ENCODE data around the gene HSPA1A. TPM values are rescaled to one million over a fixed set of nuclear protein-coding genes. Genes with fewer than 3 reads are reported as not detected.
"Not testable (repeated sequence)": the region's sequence is repeated elsewhere in the genome, so short reads cannot be mapped to it uniquely, and the experiment has no call there.

Gene HSPA1A
- total RNA-seq, 1 experiment from 2014 or later, result 77.3 TPM

GRCh38 chr6:31817929-31818511 lies 2.7 kb downstream of the HSPA1A start:
- POLR2A ChIA-PET, result interaction anchor here (0.6 kb wide), 1 partner anchor 9 kb away, joined by 5 read pairs; the partner anchor contains the start of gene HSPA1B
- H3K36me3 ChIP-seq (ENCODE audit: control insufficient read depth, insufficient read depth, low read length); CTCF ChIA-PET; H3K9me3 Mint-ChIP-seq (ENCODE audit: unreplicated experiment); H3K27me3 Mint-ChIP-seq (ENCODE audit: insufficient read depth, unreplicated experiment); DNase-seq; BruUV-seq (replicated peaks); H3K27me3 ChIP-seq (replicated peaks; ENCODE audit: control insufficient read depth, insufficient read depth, low read length); H3K9me3 ChIP-seq; intact Hi-C loops (cut with micrococcal nuclease; ENCODE audit: unreplicated experiment): not testable (repeated sequence)
- Mint-ChIP-seq H3K4me1 (ENCODE audit: low read depth, unreplicated experiment) (peaks cover 12% of the 10 kb centered on the region), H3K4me3 (ENCODE audit: unreplicated experiment) (peak overlapping the region; percentile 80), H3K27ac (ENCODE audit: unreplicated experiment) (peak overlapping the region; percentile 54), H3K36me3 (ENCODE audit: insufficient read depth, unreplicated experiment) (peaks cover 40% of the 10 kb centered on the region)
- Histone ChIP-seq H3K4me3 (ENCODE audit: low read depth, low read length) (peak overlapping the region; percentile 50), H3K4me1 (peaks cover 33% of the 10 kb centered on the region)

- intact Hi-C loops (cut with micrococcal nuclease; ENCODE audit: unreplicated experiment), result no loop called here
- Mint-ChIP-seq H3K27ac (ENCODE audit: unreplicated experiment) (no peak overlapping the region), H3K4me3 (ENCODE audit: unreplicated experiment) (no peak overlapping the region)
These were observed 4.5 kb downstream of the HSPA1A start for GRCh38 chr6:31819871-31820299.

GRCh38 chr6:31820399-31820798 lies 5.1 kb downstream of the HSPA1A start:
- DNase-seq; H3K4me3 ChIP-seq (ENCODE audit: low read depth, low read length); H3K9me3 Mint-ChIP-seq (ENCODE audit: unreplicated experiment); H3K9me3 ChIP-seq; H3K27me3 ChIP-seq (replicated peaks; ENCODE audit: control insufficient read depth, insufficient read depth, low read length); H3K36me3 ChIP-seq (ENCODE audit: control insufficient read depth, insufficient read depth, low read length); CTCF ChIA-PET; intact Hi-C loops (cut with micrococcal nuclease; ENCODE audit: unreplicated experiment); H3K27me3 Mint-ChIP-seq (ENCODE audit: insufficient read depth, unreplicated experiment); BruUV-seq (replicated peaks): not testable (repeated sequence)
- peaks cover 50% of the 10 kb centered on the region for H3K4me1 ChIP-seq
- Mint-ChIP-seq H3K27ac (ENCODE audit: unreplicated experiment) (peak overlapping the region; percentile 98), H3K36me3 (ENCODE audit: insufficient read depth, unreplicated experiment) (peaks cover 36% of the 10 kb centered on the region), H3K4me1 (ENCODE audit: low read depth, unreplicated experiment) (peaks cover 13% of the 10 kb centered on the region), H3K4me3 (ENCODE audit: unreplicated experiment) (peak overlapping the region; percentile 96)
- POLR2A ChIA-PET, result interaction anchor here (0.7 kb wide), 1 partner anchor 1498 kb away, joined by 10 read pairs; no protein-coding TSS in a partner anchor

More at GRCh38 chr6:31819871-31820299, 4.5 kb downstream of the HSPA1A start:
- no TSS peak for BruUV-seq (replicated peaks)
- TF ChIP-seq CTCF (IDR thresholded peaks at IDR 0.05; ENCODE audit: insufficient read depth in 1 of 2, low read depth in 1 of 2, low read length in 1 of 2, severe bottlenecking in 1 of 2, unreplicated experiment in 1 of 2), result no peak
- no peaks in the 10 kb centered on the region for H3K9me3 ChIP-seq
- H3K9me3 Mint-ChIP-seq (ENCODE audit: unreplicated experiment), result no peaks in the 10 kb centered on the region
- CTCF ChIA-PET, result no interaction called here
- H3K4me1 Mint-ChIP-seq (ENCODE audit: low read depth, unreplicated experiment), result peaks cover 8% of the 10 kb centered on the region
- no peak overlapping the region for H3K4me3 ChIP-seq (ENCODE audit: low read depth, low read length)
- no peaks in the 10 kb centered on the region for H3K36me3 ChIP-seq (ENCODE audit: control insufficient read depth, insufficient read depth, low read length)
- peaks cover 36% of the 10 kb centered on the region for H3K36me3 Mint-ChIP-seq (ENCODE audit: insufficient read depth, unreplicated experiment)
- POLR2A ChIA-PET, result interaction anchor here (0.7 kb wide), 1 partner anchor 1498 kb away, joined by 10 read pairs; no protein-coding TSS in a partner anchor
- peaks cover 45% of the 10 kb centered on the region for H3K4me1 ChIP-seq
- H3K27me3 Mint-ChIP-seq (ENCODE audit: insufficient read depth, unreplicated experiment), result no peaks in the 10 kb centered on the region
- no peaks in the 10 kb centered on the region for H3K27me3 ChIP-seq (replicated peaks; ENCODE audit: control insufficient read depth, insufficient read depth, low read length)
- no peak for DNase-seq

- Mint-ChIP-seq H3K4me3 (ENCODE audit: unreplicated experiment) (peak overlapping the region; percentile 96), H3K4me1 (ENCODE audit: low read depth, unreplicated experiment) (peaks cover 17% of the 10 kb centered on the region), H3K9me3 (ENCODE audit: unreplicated experiment) (no peaks in the 10 kb centered on the region), H3K36me3 (ENCODE audit: insufficient read depth, unreplicated experiment) (peaks cover 36% of the 10 kb centered on the region), H3K27me3 (ENCODE audit: insufficient read depth, unreplicated experiment) (no peaks in the 10 kb centered on the region), H3K27ac (ENCODE audit: unreplicated experiment) (peak overlapping the region; percentile 98)
- ChIA-PET CTCF (interaction anchor here (1.1 to 1.4 kb wide), 3 partner anchors 15 to 131 kb away, joined by 3 to 4 read pairs (median 4); partner anchors contain the start of genes LSM2 and NEU1), POLR2A (interaction anchor here (0.6 to 1.7 kb wide), 7 partner anchors 15 to 118 kb away, joined by 4 to 11 read pairs (median 6); partner anchors contain the start of genes ABHD16A, DDAH2, LSM2 and NEU1)
- intact Hi-C loops (cut with micrococcal nuclease; ENCODE audit: unreplicated experiment), result loop anchor here (1.0 kb wide), 1 partner anchor 15 kb away; the partner anchor contains the start of gene LSM2
- no peak for TF ChIP-seq CTCF (IDR thresholded peaks at IDR 0.05; ENCODE audit: insufficient read depth in 1 of 2, low read depth in 1 of 2, low read length in 1 of 2, severe bottlenecking in 1 of 2, unreplicated experiment in 1 of 2)
- Histone ChIP-seq H3K36me3 (ENCODE audit: control insufficient read depth, insufficient read depth, low read length) (no peaks in the 10 kb centered on the region), H3K4me1 (peaks cover 61% of the 10 kb centered on the region), H3K4me3 (ENCODE audit: low read depth, low read length) (peak overlapping the region; percentile 45), H3K9me3 (no peaks in the 10 kb centered on the region), H3K27me3 (replicated peaks; ENCODE audit: control insufficient read depth, insufficient read depth, low read length) (no peaks in the 10 kb centered on the region)
- BruUV-seq (replicated peaks), result TSS peak; percentile 63
- peak; percentile 69 to 72 for DNase-seq
These were observed 6.1 kb downstream of the HSPA1A start for GRCh38 chr6:31821301-31822035.

Data from Caco-2 (cell line).